HEK293 (cell line): ENCODE data around the gene SESN1.

Source experiments
- PRDM10 ChIP-seq: fragments of 450-650 bp; formaldehyde crosslinking; IDR thresholded peaks from 2 replicates; pipeline ENCODE4 v1.5.1; 2016; ENCODE audit warnings: missing biosample characterization, missing genetic modification characterization
- RBAK ChIP-seq: fragments of 450-650 bp; formaldehyde crosslinking; IDR thresholded peaks from 2 replicates; pipeline ENCODE4 v1.5.1; 2016; ENCODE audit warnings: missing biosample characterization, missing genetic modification characterization
- SP7 ChIP-seq: fragments of 450-650 bp; formaldehyde crosslinking; IDR thresholded peaks from 2 replicates; pipeline ENCODE4 v1.5.1; 2016; ENCODE audit warnings: missing biosample characterization, missing genetic modification characterization
- YY2 ChIP-seq: fragments of 450-650 bp; formaldehyde crosslinking; IDR thresholded peaks from 2 replicates; pipeline ENCODE4 v1.5.1; 2016; ENCODE audit warnings: missing biosample characterization, missing genetic modification characterization
- ZBTB10 ChIP-seq: fragments of 450-650 bp; formaldehyde crosslinking; IDR thresholded peaks from 2 replicates; pipeline ENCODE4 v1.5.1; 2016; ENCODE audit warnings: missing biosample characterization, missing genetic modification characterization
- ZNF133 ChIP-seq: fragments of 450-650 bp; formaldehyde crosslinking; IDR thresholded peaks from 2 replicates; pipeline ENCODE4 v1.5.1; 2016; ENCODE audit warnings: missing biosample characterization, missing genetic modification characterization
- ZNF184 ChIP-seq: fragments of 450-650 bp; IDR thresholded peaks from 2 replicates; pipeline ENCODE4 v1.5.1; 2018; ENCODE audit warnings: missing biosample characterization, mild to moderate bottlenecking, missing genetic modification characterization
- ZNF221 ChIP-seq: fragments of 450-650 bp; formaldehyde crosslinking; IDR thresholded peaks from 2 replicates; pipeline ENCODE4 v1.5.1; 2017; ENCODE audit warnings: missing biosample characterization, missing genetic modification characterization, borderline replicate concordance
- ZNF37A ChIP-seq: fragments of 450-650 bp; IDR thresholded peaks from 2 replicates; pipeline ENCODE4 v1.5.1; 2018; ENCODE audit warnings: missing biosample characterization, missing genetic modification characterization
- ZNF426 ChIP-seq: fragments of 450-650 bp; formaldehyde crosslinking; IDR thresholded peaks from 2 replicates; pipeline ENCODE4 v1.5.1; 2017; ENCODE audit warnings: missing biosample characterization, missing genetic modification characterization, mild to moderate bottlenecking, inconsistent platforms, moderate library complexity
- ZNF48 ChIP-seq: fragments of 450-650 bp; formaldehyde crosslinking; IDR thresholded peaks from 2 replicates; pipeline ENCODE4 v1.5.1; 2016; ENCODE audit warnings: missing biosample characterization, missing genetic modification characterization
- ZNF510 ChIP-seq: fragments of 450-650 bp; formaldehyde crosslinking; IDR thresholded peaks from 2 replicates; pipeline ENCODE4 v1.5.1; 2018; ENCODE audit warnings: mild to moderate bottlenecking, missing genetic modification characterization, missing biosample characterization; ENCODE audit not compliant: insufficient replicate concordance
- ZNF514 ChIP-seq: fragments of 450-650 bp; formaldehyde crosslinking; IDR thresholded peaks from 2 replicates; pipeline ENCODE4 v1.5.1; 2016; ENCODE audit warnings: missing biosample characterization, missing genetic modification characterization
- ZNF560 ChIP-seq: fragments of 450-650 bp; formaldehyde crosslinking; IDR thresholded peaks from 2 replicates; pipeline ENCODE4 v1.5.1; 2017; ENCODE audit warnings: missing biosample characterization, missing genetic modification characterization, borderline replicate concordance
- ZNF561 ChIP-seq: fragments of 450-650 bp; IDR thresholded peaks from 2 replicates; pipeline ENCODE4 v1.5.1; 2018; ENCODE audit warnings: missing biosample characterization, missing genetic modification characterization, borderline replicate concordance
- ZNF610 ChIP-seq: fragments of 450-650 bp; formaldehyde crosslinking; IDR thresholded peaks from 2 replicates; pipeline ENCODE4 v1.5.1; 2016; ENCODE audit warnings: missing biosample characterization, missing genetic modification characterization, borderline replicate concordance
- ZNF623 ChIP-seq: fragments of 450-650 bp; formaldehyde crosslinking; IDR thresholded peaks from 2 replicates; pipeline ENCODE4 v1.5.1; 2016; ENCODE audit warnings: missing biosample characterization, missing genetic modification characterization
- TF ChIP-seq, protein P1 (sequence below): fragments of 450-650 bp; formaldehyde crosslinking; IDR thresholded peaks from 2 replicates; pipeline ENCODE4 v1.5.1; 2017; ENCODE audit warnings: missing biosample characterization, missing genetic modification characterization
- TF ChIP-seq, protein P2 (sequence below): fragments of 450-650 bp; formaldehyde crosslinking; IDR thresholded peaks from 2 replicates; pipeline ENCODE4 v1.5.1; 2016; ENCODE audit warnings: missing biosample characterization, missing genetic modification characterization
- TF ChIP-seq, protein P3 (sequence below): fragments of 450-650 bp; formaldehyde crosslinking; IDR thresholded peaks from 2 replicates; pipeline ENCODE4 v1.5.1; 2016; ENCODE audit warnings: missing biosample characterization, missing genetic modification characterization
- TF ChIP-seq, protein P4 (sequence below): fragments of 450-650 bp; formaldehyde crosslinking; optimal IDR thresholded peaks from 2 replicates; pipeline ENCODE3; 2016; ENCODE audit warnings: missing biosample characterization, mild to moderate bottlenecking, missing genetic modification characterization
- TF ChIP-seq, protein P5 (sequence below): fragments of 450-650 bp; formaldehyde crosslinking; IDR thresholded peaks from 2 replicates; pipeline ENCODE4 v1.5.1; 2016; ENCODE audit warnings: missing biosample characterization, missing genetic modification characterization, low read depth
- TF ChIP-seq, protein P6 (sequence below): sonication (generic); formaldehyde crosslinking; IDR thresholded peaks from 2 replicates; pipeline ENCODE4 v1.8.1; 2022; ENCODE audit warnings: mild to moderate bottlenecking, moderate library complexity, missing genetic modification reagents

The SESN1 gene

DNA sequence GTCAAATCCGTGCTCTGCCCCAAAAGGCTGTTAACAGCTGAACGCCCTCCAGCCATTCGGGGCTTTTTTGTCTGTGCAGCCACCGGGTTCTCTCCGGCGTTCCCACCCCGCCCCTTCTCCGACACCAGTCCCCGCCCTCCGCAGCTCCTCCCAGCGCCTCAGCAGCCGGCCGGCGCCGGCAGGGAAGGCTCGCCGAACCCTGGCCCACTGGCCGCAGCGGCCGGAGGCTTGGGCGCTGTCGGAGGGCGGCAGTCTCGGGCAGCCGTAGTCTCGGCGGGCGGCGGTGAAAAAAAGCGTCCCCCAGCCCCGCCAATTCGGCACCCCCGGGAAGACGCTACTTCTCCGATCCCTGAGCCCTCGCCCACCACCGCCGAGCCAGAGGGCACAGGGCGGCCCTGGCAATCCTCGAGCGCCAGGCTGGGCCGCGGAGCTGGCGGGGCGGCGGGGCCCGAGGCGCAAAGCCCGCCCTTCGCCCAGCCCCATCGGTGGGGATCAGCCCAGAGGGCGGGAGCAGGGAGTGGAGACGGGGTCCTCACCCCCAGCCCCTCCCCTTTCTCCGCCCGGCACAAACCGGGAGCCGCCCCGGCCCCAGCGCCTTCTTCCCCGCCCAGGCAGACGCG lies at the start of gene SESN1 (continued):
- no peak; the same call in 1 of the 2 replicates for TF ChIP-seq PRDM10 (tag by site-specific recombination)
- no peak; the same call in 1 of the 2 replicates for TF ChIP-seq ZBTB10 (tag by site-specific recombination)
- TF ChIP-seq, protein P1, sequence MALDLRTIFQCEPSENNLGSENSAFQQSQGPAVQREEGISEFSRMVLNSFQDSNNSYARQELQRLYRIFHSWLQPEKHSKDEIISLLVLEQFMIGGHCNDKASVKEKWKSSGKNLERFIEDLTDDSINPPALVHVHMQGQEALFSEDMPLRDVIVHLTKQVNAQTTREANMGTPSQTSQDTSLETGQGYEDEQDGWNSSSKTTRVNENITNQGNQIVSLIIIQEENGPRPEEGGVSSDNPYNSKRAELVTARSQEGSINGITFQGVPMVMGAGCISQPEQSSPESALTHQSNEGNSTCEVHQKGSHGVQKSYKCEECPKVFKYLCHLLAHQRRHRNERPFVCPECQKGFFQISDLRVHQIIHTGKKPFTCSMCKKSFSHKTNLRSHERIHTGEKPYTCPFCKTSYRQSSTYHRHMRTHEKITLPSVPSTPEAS, result no peak; the same call in 1 of the 2 replicates
- TF ChIP-seq, protein P2, sequence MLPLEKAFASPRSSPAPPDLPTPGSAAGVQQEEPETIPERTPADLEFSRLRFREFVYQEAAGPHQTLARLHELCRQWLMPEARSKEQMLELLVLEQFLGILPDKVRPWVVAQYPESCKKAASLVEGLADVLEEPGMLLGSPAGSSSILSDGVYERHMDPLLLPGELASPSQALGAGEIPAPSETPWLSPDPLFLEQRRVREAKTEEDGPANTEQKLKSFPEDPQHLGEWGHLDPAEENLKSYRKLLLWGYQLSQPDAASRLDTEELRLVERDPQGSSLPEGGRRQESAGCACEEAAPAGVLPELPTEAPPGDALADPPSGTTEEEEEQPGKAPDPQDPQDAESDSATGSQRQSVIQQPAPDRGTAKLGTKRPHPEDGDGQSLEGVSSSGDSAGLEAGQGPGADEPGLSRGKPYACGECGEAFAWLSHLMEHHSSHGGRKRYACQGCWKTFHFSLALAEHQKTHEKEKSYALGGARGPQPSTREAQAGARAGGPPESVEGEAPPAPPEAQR (tag by site-specific recombination), result no peak
- no peak for TF ChIP-seq ZNF510
- peak; percentile 46 for TF ChIP-seq YY2 (tag by site-specific recombination)
- no peak for TF ChIP-seq ZNF560 (tag by site-specific recombination)
- TF ChIP-seq ZNF610 (tag by site-specific recombination), result peak; percentile 74
- TF ChIP-seq RBAK (tag by site-specific recombination), result no peak
- TF ChIP-seq SP7, result peak; percentile 68
- no peak for TF ChIP-seq ZNF514 (tag by site-specific recombination)
- no peak for TF ChIP-seq ZNF426 (tag by site-specific recombination)
- TF ChIP-seq, protein P3, sequence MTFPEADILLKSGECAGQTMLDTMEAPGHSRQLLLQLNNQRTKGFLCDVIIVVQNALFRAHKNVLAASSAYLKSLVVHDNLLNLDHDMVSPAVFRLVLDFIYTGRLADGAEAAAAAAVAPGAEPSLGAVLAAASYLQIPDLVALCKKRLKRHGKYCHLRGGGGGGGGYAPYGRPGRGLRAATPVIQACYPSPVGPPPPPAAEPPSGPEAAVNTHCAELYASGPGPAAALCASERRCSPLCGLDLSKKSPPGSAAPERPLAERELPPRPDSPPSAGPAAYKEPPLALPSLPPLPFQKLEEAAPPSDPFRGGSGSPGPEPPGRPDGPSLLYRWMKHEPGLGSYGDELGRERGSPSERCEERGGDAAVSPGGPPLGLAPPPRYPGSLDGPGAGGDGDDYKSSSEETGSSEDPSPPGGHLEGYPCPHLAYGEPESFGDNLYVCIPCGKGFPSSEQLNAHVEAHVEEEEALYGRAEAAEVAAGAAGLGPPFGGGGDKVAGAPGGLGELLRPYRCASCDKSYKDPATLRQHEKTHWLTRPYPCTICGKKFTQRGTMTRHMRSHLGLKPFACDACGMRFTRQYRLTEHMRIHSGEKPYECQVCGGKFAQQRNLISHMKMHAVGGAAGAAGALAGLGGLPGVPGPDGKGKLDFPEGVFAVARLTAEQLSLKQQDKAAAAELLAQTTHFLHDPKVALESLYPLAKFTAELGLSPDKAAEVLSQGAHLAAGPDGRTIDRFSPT (tag by site-specific recombination), result peak; percentile 99
- no peak for TF ChIP-seq ZNF48 (tag by site-specific recombination)
- TF ChIP-seq, protein P4, sequence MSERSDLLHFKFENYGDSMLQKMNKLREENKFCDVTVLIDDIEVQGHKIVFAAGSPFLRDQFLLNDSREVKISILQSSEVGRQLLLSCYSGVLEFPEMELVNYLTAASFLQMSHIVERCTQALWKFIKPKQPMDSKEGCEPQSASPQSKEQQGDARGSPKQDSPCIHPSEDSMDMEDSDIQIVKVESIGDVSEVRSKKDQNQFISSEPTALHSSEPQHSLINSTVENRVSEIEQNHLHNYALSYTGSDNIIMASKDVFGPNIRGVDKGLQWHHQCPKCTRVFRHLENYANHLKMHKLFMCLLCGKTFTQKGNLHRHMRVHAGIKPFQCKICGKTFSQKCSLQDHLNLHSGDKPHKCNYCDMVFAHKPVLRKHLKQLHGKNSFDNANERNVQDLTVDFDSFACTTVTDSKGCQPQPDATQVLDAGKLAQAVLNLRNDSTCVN (tag by site-specific recombination), result peak; percentile 67
- TF ChIP-seq ZNF184 (tag by site-specific recombination), result no peak
- TF ChIP-seq, protein P5, sequence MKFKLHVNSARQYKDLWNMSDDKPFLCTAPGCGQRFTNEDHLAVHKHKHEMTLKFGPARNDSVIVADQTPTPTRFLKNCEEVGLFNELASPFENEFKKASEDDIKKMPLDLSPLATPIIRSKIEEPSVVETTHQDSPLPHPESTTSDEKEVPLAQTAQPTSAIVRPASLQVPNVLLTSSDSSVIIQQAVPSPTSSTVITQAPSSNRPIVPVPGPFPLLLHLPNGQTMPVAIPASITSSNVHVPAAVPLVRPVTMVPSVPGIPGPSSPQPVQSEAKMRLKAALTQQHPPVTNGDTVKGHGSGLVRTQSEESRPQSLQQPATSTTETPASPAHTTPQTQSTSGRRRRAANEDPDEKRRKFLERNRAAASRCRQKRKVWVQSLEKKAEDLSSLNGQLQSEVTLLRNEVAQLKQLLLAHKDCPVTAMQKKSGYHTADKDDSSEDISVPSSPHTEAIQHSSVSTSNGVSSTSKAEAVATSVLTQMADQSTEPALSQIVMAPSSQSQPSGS (tag by site-specific recombination), result no peak
- TF ChIP-seq, protein P6, sequence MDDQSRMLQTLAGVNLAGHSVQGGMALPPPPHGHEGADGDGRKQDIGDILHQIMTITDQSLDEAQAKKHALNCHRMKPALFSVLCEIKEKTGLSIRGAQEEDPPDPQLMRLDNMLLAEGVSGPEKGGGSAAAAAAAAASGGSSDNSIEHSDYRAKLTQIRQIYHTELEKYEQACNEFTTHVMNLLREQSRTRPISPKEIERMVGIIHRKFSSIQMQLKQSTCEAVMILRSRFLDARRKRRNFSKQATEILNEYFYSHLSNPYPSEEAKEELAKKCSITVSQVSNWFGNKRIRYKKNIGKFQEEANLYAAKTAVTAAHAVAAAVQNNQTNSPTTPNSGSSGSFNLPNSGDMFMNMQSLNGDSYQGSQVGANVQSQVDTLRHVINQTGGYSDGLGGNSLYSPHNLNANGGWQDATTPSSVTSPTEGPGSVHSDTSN (CRISPR knock-in tag), result peak; percentile 93
- TF ChIP-seq ZNF561 (tag by site-specific recombination), result peak; percentile 88
- no peak for TF ChIP-seq ZNF37A
- no peak; the same call in 1 of the 2 replicates for TF ChIP-seq ZNF133 (tag by site-specific recombination)
- TF ChIP-seq ZNF623, result no peak; the same call in 1 of the 2 replicates
- no peak for TF ChIP-seq ZNF221 (tag by site-specific recombination)
